ENCODE data around the gene THSD7A. TPM values are rescaled to one million over a fixed set of nuclear protein-coding genes. Genes with fewer than 3 reads are reported as not detected.

Gene THSD7A
- total RNA-seq, 2 experiments from 2014 or later: not detected

DNA sequence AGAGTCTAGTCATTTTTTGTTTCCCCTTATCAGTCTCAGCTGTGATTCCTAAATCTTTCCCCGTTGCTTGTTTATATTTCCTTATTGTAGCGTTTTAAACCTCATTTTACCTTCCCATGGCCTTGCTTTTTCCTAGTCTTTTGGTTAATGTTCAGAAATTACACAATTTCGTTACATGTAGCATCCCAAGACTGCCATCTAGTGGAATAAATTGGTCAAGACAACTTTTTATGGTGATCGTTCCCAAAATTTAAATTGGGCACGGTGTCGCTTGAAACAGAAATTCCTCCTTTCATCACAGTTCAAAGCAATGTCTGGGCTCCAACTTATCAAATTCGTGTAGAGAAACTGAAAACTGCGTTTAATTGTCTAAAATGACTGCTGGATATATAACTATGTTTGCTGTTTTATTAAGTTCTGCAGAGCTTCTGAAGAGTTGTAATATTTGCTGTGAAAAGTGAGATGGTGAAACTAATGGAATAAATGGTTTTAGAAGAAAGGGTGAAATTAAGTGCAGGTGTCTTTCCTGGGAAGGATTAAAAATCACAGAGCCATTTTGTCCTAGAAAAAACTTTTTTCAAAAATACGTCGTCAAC, 488.1 kb downstream of the THSD7A start:
- intact Hi-C loops (cut with micrococcal nuclease): no loop called here
- DNase-seq (no peak), ATAC-seq (no peak)
- Mint-ChIP-seq H3K4me1 (ENCODE audit: low read depth) (peaks cover 4% of the 10 kb centered on the region), H3K27me3 (peaks cover 10% of the 10 kb centered on the region), H3K4me3 (no peak overlapping the region), H3K9me3 (no peaks in the 10 kb centered on the region), H3K36me3 (ENCODE audit: low read depth) (no peaks in the 10 kb centered on the region), H3K27ac (no peak overlapping the region)
- TF ChIP-seq, protein P1, sequence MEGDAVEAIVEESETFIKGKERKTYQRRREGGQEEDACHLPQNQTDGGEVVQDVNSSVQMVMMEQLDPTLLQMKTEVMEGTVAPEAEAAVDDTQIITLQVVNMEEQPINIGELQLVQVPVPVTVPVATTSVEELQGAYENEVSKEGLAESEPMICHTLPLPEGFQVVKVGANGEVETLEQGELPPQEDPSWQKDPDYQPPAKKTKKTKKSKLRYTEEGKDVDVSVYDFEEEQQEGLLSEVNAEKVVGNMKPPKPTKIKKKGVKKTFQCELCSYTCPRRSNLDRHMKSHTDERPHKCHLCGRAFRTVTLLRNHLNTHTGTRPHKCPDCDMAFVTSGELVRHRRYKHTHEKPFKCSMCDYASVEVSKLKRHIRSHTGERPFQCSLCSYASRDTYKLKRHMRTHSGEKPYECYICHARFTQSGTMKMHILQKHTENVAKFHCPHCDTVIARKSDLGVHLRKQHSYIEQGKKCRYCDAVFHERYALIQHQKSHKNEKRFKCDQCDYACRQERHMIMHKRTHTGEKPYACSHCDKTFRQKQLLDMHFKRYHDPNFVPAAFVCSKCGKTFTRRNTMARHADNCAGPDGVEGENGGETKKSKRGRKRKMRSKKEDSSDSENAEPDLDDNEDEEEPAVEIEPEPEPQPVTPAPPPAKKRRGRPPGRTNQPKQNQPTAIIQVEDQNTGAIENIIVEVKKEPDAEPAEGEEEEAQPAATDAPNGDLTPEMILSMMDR (IDR thresholded peaks at IDR 0.05): peak; percentile 73
- ChIA-PET CTCF (interaction anchor here (0.6 to 1.8 kb wide), 19 partner anchors 10 to 425 kb away, joined by 3 to 10 read pairs (median 4); no protein-coding TSS in a partner anchor), POLR2A (no interaction called here)

DNA sequence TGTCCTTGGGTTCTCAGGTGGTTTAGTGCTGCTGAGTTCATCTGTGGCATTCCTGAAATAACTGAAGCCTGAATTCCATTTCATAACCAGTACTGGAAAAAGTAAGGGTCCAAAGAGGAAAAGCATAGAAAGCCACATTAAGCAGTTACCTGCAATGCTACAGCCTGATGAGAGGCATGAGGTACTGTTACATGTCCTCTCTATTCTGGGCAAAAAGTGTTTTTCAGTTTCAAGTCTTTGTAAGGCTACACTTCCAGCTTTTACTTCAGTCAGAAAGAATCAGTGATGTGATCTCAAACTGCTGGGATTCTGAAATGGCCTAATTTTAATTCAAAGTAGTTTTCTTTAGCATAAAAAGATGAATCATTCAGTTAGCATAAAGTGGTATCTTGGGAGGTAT, 488.9 kb downstream of the THSD7A start:
- intact Hi-C loops (cut with micrococcal nuclease): no loop called here
- ATAC-seq (no peak), DNase-seq (no peak)
- H3K4me1 Mint-ChIP-seq (ENCODE audit: low read depth): peaks cover 4% of the 10 kb centered on the region
- no peak overlapping the region for H3K4me3 Mint-ChIP-seq
- TF ChIP-seq, protein P1 (IDR thresholded peaks at IDR 0.05): no peak
- H3K27ac Mint-ChIP-seq: no peak overlapping the region
- ChIA-PET POLR2A (no interaction called here), CTCF (interaction anchor here (0.6 to 1.8 kb wide), 17 partner anchors 10 to 425 kb away, joined by 3 to 10 read pairs (median 4); no protein-coding TSS in a partner anchor)
- no peaks in the 10 kb centered on the region for H3K9me3 Mint-ChIP-seq
- no peaks in the 10 kb centered on the region for H3K36me3 Mint-ChIP-seq (ENCODE audit: low read depth)
- peaks cover 10% of the 10 kb centered on the region for H3K27me3 Mint-ChIP-seq

DNA sequence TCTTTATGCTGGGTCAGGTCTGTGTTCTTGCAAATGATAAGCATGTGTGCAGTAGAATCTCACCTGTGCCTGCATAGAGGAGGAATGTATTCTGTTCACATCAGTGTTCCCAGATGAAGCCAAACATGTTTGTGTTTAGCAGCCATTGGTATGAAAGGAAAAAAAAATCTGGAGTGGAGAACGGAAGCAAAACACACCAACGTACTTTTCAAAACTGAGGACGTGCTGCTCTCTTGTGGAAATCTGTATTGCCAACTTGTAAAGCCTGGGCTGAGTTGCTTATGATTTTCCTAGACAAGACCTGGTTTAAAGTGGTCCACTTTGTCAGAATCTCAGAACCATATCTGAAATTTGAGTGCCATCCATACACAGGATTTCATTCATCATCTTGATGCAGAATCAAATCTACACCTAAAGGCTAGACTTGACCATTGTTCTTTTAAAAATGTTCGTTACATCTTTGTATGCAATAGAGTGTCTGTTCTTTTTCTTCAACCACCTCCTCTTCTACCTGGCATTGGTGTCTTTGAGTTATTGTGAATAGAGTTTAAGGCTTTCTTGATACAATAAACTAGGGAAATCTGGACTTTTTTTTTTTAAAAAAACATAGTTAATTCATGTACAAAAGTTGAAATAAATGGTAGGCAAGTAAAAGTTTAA, 490.6 kb downstream of the THSD7A start:
- no peak overlapping the region for H3K4me3 Mint-ChIP-seq
- TF ChIP-seq, protein P1 (IDR thresholded peaks at IDR 0.05): no peak
- H3K27ac Mint-ChIP-seq: no peak overlapping the region
- ChIA-PET POLR2A (no interaction called here), CTCF (no interaction called here)
- H3K9me3 Mint-ChIP-seq: no peaks in the 10 kb centered on the region
- no peaks in the 10 kb centered on the region for H3K36me3 Mint-ChIP-seq (ENCODE audit: low read depth)
- ATAC-seq (no peak), DNase-seq (no peak)
- peaks cover 10% of the 10 kb centered on the region for H3K27me3 Mint-ChIP-seq
- intact Hi-C loops (cut with micrococcal nuclease): no loop called here
- H3K4me1 Mint-ChIP-seq (ENCODE audit: low read depth): peaks cover 4% of the 10 kb centered on the region

DNA sequence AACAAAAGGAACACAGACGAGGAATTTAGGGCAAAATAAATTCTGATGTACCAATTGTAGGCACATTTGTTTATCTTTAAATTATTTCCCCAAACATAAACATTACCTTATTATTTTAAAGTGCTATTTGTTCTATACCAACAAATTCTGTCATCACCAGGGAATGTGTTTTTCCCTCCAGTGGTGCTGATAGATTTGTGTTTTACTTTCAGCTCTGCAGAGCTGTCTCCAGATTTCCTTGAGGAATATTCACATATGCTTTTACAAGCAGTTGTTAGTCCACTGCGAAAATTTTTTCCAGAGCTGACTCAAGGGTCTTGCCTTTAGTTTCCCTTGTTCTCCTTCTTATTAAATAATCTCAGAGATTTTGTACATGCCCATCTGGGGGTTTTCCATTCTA, 495.6 kb downstream of the THSD7A start:
- ATAC-seq (no peak), DNase-seq (no peak)
- H3K27me3 Mint-ChIP-seq: peaks cover 4% of the 10 kb centered on the region
- intact Hi-C loops (cut with micrococcal nuclease): no loop called here
- H3K4me3 Mint-ChIP-seq: no peak overlapping the region
- H3K9me3 Mint-ChIP-seq: no peaks in the 10 kb centered on the region
- ChIA-PET POLR2A (no interaction called here), CTCF (no interaction called here)
- TF ChIP-seq, protein P1 (IDR thresholded peaks at IDR 0.05): no peak
- H3K36me3 Mint-ChIP-seq (ENCODE audit: low read depth): no peaks in the 10 kb centered on the region
- no peaks in the 10 kb centered on the region for H3K4me1 Mint-ChIP-seq (ENCODE audit: low read depth)
- no peak overlapping the region for H3K27ac Mint-ChIP-seq

DNA sequence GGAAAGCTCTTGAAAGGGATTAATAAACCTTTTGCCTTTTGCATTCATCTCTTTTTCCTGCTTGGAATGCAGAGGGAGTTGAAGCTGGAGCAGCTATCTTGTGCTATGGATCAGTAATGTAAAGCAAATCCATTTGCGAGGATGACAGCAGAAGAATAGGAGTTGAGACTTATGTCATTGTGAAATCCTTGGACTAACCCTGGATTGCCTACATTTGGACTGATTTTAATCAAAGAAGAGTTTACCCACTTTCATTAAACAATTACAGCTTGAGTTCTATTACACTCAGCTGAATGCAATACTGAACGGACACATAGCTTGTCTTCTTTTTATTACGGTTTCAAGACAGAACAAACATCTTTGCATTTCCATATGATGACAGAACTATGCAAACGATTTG, 496.1 kb downstream of the THSD7A start:
- no peak overlapping the region for H3K27ac Mint-ChIP-seq
- intact Hi-C loops (cut with micrococcal nuclease): no loop called here

More for the DNA sequence above, 496.1 kb downstream of the THSD7A start:
- CTCF ChIA-PET: no interaction called here
- H3K4me1 Mint-ChIP-seq (ENCODE audit: low read depth): no peaks in the 10 kb centered on the region
- no peaks in the 10 kb centered on the region for H3K36me3 Mint-ChIP-seq (ENCODE audit: low read depth)
- ATAC-seq: no peak
- POLR2A ChIA-PET: no interaction called here
- H3K4me3 Mint-ChIP-seq: no peak overlapping the region
- TF ChIP-seq, protein P1 (IDR thresholded peaks at IDR 0.05): no peak
- no peaks in the 10 kb centered on the region for H3K9me3 Mint-ChIP-seq
- no peak for DNase-seq
- H3K27me3 Mint-ChIP-seq: peaks cover 1% of the 10 kb centered on the region

Measured in activated CD8-positive, alpha-beta T cell treated with anti-CD3 and anti-CD28 coated beads for 36 hours (primary cell).